HT1080 (cell line): ENCODE data around the gene TNFRSF21. TPM values are rescaled to one million over a fixed set of nuclear protein-coding genes. Genes with fewer than 3 reads are reported as not detected.
"Not testable (repeated sequence)": the region's sequence is repeated elsewhere in the genome, so short reads cannot be mapped to it uniquely, and the experiment has no call there.

Experiments
- DNase-seq: peaks from one replicate; pipeline ENCODE4 v3.0.0-alpha.2; 2015; ENCODE audit warnings: low read depth
- total RNA-seq: library from RNA; depleted of rRNA; stranded (reverse); fragments of >200 nt; shearing (Covaris generic); gene quantifications from 2 replicates; pipeline ENCODE4 v1.2.3, GENCODE V29; 2014

TNFRSF21 gene
- total RNA-seq, 1 experiment from 2014 or later = 47.5 TPM

- no peak for DNase-seq
Measured at GRCh38 chr6:47290124-47290834, 19.4 kb downstream of the TNFRSF21 start.

GRCh38 chr6:47288267-47289090 lies 21.2 kb downstream of the TNFRSF21 start:
- no peak for DNase-seq

GRCh38 chr6:47286301-47286700 lies 23.4 kb downstream of the TNFRSF21 start:
- DNase-seq = no peak

- no peak for DNase-seq
Measured at GRCh38 chr6:47283993-47284392, 25.7 kb downstream of the TNFRSF21 start.

- DNase-seq = no peak
Measured at GRCh38 chr6:47278545-47278944, 31.2 kb downstream of the TNFRSF21 start.

GRCh38 chr6:47277702-47278101 lies 32.0 kb downstream of the TNFRSF21 start:
- DNase-seq = no peak

GRCh38 chr6:47276377-47276776 lies 33.3 kb downstream of the TNFRSF21 start:
- no peak for DNase-seq

- DNase-seq = no peak
Measured at GRCh38 chr6:47275640-47276039, 34.1 kb downstream of the TNFRSF21 start.

GRCh38 chr6:47275132-47275531 lies 34.6 kb downstream of the TNFRSF21 start:
- DNase-seq = not testable (repeated sequence)

GRCh38 chr6:47268572-47269187 lies 41.0 kb downstream of the TNFRSF21 start:
- no peak for DNase-seq

GRCh38 chr6:47267301-47267700 lies 42.4 kb downstream of the TNFRSF21 start:
- peak; percentile 10 for DNase-seq

- DNase-seq = no peak
Measured at GRCh38 chr6:47265971-47266370, 43.7 kb downstream of the TNFRSF21 start.

GRCh38 chr6:47264775-47265184 lies 44.9 kb downstream of the TNFRSF21 start:
- no peak for DNase-seq

GRCh38 chr6:47263268-47263667 lies 46.4 kb downstream of the TNFRSF21 start:
- no peak for DNase-seq

- no peak for DNase-seq
Measured at GRCh38 chr6:47262231-47262630, 47.5 kb downstream of the TNFRSF21 start.

- DNase-seq = no peak
Measured at GRCh38 chr6:47261191-47261590, 48.5 kb downstream of the TNFRSF21 start.

GRCh38 chr6:47260021-47260420 lies 49.7 kb downstream of the TNFRSF21 start:
- DNase-seq = no peak

- DNase-seq = no peak
Measured at GRCh38 chr6:47258724-47259347, 50.9 kb downstream of the TNFRSF21 start.

GRCh38 chr6:47256981-47257730 lies 52.5 kb downstream of the TNFRSF21 start:
- no peak for DNase-seq

- DNase-seq = no peak
Measured at GRCh38 chr6:47256361-47256760, 53.3 kb downstream of the TNFRSF21 start.

- no peak for DNase-seq
Measured at GRCh38 chr6:47254906-47255305, 54.8 kb downstream of the TNFRSF21 start.
